Non-pigmented ciliary epithelial cell (primary cell): ENCODE data around the gene LRRC45.
"Not testable (repeated sequence)": the region's sequence is repeated elsewhere in the genome, so short reads cannot be mapped to it uniquely, and the experiment has no call there.

Source experiments
- DNase-seq: peaks from one replicate; pipeline ENCODE4 v3.0.0-alpha.2; 2010; ENCODE audit warnings: low read depth

The LRRC45 gene

DNA sequence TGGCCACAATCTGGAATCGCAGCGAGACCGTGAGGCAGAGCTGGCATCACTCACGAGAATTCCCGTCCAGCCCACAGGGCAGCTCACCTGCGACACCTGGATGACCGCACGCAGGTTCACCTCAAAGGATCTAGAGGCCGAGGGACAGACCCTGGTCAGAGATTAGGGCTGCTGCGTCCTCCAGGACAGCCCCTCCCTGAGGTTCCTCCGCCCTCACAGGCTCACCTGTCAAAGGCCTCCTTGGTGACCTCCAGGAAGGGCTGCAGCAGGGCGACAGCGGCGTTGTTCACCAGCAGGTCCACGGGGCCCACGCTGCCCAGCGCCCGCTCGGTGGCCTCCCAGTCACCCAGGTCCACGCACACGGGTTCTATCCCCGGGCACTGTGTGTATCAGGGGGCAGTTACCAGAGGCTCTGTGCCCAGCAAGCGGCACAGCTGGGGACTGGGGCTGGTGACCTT lies 13.6 kb downstream of the LRRC45 start:
- no peak for DNase-seq

DNA sequence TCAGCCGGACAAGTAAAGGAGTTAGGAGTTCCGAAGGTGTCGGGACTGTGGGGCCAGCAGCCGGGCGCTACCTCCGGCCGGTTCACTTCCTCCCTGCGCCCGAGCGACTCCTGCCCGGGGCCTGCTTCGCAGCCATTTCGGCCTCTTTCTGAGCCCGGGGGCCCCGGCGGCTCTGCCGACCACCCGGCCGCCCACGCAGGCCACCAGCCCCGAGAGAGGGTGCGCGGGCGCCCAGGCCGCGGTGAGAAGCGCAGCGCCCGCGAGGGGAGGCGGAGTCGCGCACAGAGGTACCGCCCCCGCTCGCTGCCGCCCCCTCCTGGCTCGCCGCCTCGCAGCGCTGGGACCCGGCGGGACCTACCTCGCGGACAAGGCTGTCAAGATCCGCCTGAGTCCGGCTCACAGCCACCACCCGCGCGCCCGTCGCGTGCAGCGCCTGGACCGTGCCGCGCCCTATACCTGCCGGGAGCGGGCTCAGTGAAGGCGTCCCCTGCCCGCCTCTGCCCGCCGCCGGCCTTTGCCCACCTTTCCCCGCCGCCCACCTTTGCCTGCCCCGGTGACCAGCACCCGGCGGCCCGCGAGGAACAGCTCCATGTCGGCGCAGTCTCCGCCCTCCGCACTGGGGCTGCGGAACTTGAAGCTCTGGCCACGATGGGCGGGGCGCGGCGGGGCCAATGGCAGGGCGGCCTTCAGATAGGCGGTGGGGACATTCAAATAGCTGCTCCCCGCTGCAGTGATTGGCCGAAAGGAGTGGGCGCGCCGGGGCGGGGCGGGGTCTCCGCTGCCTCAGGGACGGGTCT lies 14.2 kb downstream of the LRRC45 start, which contains the start of gene DCXR:
Gene DCXR, minus strand, starts transcription at position 606 of the 797 bp plus-strand sequence. Its CDS starts 15 bp downstream, at position 591.
- DNase-seq: peak; percentile 61

- DNase-seq: no peak
Measured at GRCh38 chr17:82037889-82038195, 14.7 kb downstream of the LRRC45 start.

- DNase-seq: not testable (repeated sequence)
Measured at GRCh38 chr17:82038796-82039409, 15.8 kb downstream of the LRRC45 start.

GRCh38 chr17:82039695-82040299 lies 16.7 kb downstream of the LRRC45 start:
- DNase-seq: no peak

DNA sequence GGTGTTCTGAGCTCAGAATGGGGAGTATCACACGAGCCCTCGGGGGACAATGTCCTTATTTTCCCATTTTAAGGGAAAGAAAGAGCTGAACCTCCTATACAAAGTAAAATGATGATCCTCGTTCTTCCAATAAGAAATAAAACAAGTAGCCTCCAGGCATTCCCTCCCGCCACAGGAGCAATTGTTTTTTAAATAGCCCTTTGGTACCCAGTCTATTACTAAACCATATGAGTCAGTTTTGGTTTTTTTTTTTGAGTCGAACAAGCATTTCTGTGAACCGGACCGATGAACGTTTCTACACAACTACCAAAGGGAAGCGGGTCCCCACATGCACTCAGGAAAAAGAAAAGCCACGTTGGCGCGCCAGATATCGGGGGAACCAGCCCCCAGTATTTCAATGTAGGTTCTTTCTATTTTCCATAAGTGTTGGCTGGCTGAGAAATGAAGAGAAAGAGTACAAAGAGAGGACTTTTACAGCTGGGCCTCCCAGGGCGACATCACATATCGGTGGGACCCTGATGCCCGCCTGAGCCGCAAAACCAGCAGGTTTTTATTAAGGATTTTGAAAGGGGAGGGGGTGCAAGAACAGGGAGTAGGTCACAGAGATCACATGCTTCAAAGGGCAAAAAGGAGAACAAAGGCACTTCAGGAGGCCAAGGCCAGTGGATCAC lies 18.2 kb downstream of the LRRC45 start:
- DNase-seq: no peak

- DNase-seq: no peak
Measured at GRCh38 chr17:82042649-82043048, 19.5 kb downstream of the LRRC45 start.

GRCh38 chr17:82043507-82043906 lies 20.4 kb downstream of the LRRC45 start:
- DNase-seq: no peak

- no peak for DNase-seq
Measured at GRCh38 chr17:82045936-82046484, 22.9 kb downstream of the LRRC45 start.

DNA sequence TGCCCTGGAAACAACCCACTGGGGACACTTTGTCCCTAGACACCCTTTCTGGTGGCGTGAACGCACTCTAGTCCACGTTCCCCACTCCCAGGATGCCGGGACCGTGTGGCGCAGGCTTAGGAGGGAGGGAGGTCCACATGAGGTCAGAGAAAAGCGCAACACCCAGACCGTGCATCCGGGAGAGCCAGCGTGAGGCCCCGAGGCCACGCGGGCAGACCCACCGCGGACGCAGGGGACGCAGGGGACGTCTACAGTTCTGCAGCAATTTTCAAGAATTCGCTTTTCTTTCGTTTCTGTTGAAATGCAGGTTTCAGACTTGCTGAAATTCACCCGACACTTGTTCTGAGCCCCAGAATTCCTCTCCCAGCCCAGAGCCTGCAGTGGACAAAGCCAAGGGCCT lies 23.8 kb downstream of the LRRC45 start:
- DNase-seq: no peak

DNA sequence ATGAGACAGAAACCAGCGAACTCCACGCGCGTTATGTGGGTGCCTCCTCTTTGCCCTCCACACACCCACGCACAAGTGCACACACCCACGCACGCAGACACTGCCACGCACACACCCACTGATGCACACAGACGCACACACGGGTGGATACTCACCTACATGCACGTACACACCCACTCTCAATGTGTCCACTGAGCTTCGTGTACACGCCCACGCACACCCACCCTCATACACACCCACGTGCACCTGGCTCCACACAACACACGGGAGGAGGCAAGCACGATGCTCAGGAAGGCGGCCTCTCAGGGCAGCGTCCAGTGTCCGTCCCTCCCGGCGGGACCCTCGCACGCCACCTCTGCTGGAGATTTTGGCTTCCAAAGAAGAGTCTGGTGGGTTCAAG lies 24.3 kb downstream of the LRRC45 start:
- no peak for DNase-seq

DNA sequence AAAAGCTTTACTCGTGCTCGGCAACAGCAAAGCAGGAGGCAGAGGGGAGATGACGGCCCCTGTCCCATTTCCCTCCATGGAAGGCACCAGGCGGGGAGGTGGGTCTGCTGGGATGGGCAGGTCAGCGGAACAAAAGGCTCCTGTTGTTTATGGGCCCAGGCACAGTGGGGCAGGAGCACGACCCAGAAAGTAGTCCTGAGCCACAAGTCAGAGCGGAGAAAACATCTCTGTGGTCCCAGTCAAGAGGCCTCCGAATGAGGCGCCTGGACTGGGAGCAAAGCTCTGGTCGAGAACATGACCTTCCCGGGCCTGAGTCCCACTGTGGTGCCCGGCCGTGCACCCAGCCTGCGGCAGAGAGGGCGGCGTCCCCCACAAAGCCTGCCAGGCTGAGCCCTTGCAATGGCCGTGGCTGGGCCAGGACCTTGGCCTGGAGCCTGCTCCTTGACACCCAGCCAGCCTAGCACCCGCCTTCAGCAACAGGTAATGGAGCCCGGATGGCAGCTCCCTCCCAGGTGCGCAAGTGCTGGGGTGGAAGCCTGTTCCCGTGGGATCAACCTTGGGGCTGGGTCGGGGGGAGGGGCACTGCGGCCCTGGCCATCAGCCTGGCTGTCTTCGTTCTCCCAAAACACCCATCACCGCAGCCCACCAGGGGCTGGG lies 24.9 kb downstream of the LRRC45 start:
- no peak for DNase-seq

DNA sequence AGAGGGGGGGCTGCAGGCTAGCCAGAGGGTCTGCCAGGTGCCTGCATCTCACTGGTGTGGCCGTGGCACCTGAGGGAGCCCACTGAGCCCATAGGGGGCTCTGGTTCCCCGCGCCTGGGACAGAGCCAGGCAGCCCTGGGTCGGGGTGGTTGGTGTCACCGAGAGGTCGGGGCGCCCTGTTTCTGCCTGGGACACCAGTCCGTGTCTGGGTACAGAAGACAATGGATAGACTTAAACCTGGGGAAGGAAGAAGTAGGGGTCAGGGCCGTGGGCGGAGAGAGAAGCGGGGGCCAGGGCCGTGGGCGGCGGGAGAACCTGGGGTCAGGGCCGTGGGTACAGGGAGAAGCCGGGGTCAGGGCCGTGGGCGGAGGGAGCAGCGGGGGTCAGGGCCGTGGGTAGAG lies 25.5 kb downstream of the LRRC45 start:
- no peak for DNase-seq

DNA sequence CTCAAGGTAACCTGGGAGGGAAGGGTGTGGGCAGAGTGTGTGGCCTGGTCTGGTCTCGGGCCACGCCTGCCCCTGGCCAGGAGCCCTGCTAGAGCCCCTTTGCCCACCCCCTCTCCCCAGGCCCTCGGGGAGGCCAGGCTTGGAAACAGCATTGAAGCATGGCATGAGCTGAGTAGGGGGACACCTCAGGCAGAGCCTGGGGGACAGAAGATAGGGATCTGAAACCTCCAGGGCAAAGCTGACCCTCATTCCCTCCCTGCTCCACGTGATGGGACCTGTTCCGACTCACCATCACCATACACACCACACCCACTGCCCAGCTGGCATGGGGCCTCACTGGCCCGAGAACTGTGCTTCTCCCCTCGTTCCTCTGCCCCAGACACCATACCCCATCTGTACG lies 26.0 kb downstream of the LRRC45 start:
- no peak for DNase-seq

- DNase-seq: no peak
Measured at GRCh38 chr17:82049521-82049971, 26.4 kb downstream of the LRRC45 start.

- DNase-seq: no peak
Measured at GRCh38 chr17:82050152-82050760, 27.2 kb downstream of the LRRC45 start.

GRCh38 chr17:82050761-82051641 lies 27.9 kb downstream of the LRRC45 start:
- no peak for DNase-seq

- DNase-seq: no peak
Measured at GRCh38 chr17:82051776-82052637, 28.9 kb downstream of the LRRC45 start, which contains the start of the genes GPS1 and RFNG. Gene GPS1 (plus strand): TSS chr17:82051898. CDS start chr17:82051932, 34 bp downstream. Gene RFNG (minus strand): TSS chr17:82051811. CDS start chr17:82051766, 45 bp downstream.

- no peak for DNase-seq
Measured at GRCh38 chr17:82052638-82053059, 29.5 kb downstream of the LRRC45 start.
